ENCODE data around the gene PDE6B.

- TF ChIP-seq FOXK1 (CRISPR knock-in tag; IDR thresholded peaks at IDR 0.05; ENCODE audit: borderline replicate concordance, low read depth) = no peak
- TF ChIP-seq POLR2AphosphoS5 (IDR thresholded peaks at IDR 0.05; ENCODE audit: low read depth, low read length) = no peak
- TF ChIP-seq SMC3 (IDR thresholded peaks at IDR 0.05; ENCODE audit: low read length) = no peak
- no peak for TF ChIP-seq SRF (IDR thresholded peaks at IDR 0.05; ENCODE audit: low read depth, low read length)
- TF ChIP-seq RAD51 (IDR thresholded peaks at IDR 0.05; ENCODE audit: borderline replicate concordance) = no peak
- no peak for TF ChIP-seq FOXA1 (IDR thresholded peaks at IDR 0.05)
- no peak for TF ChIP-seq FOXA1 (CRISPR knock-in tag; IDR thresholded peaks at IDR 0.05)
- no peak for TF ChIP-seq POLR2A (IDR thresholded peaks at IDR 0.05; ENCODE audit: insufficient read depth in 1 of 2, low read depth in 2 of 2, low read length in 2 of 2)
- no peak for TF ChIP-seq GABPB1 (CRISPR knock-in tag; IDR thresholded peaks at IDR 0.05)
- TF ChIP-seq, protein P1, sequence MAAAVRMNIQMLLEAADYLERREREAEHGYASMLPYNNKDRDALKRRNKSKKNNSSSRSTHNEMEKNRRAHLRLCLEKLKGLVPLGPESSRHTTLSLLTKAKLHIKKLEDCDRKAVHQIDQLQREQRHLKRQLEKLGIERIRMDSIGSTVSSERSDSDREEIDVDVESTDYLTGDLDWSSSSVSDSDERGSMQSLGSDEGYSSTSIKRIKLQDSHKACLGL (CRISPR knock-in tag; IDR thresholded peaks at IDR 0.05) = no peak
Measured at GRCh38 chr4:622071-622995, 3.0 kb upstream of the PDE6B start.
